Immature natural killer cell (primary cell): ENCODE data around the gene NGEF. TPM values are rescaled to one million over a fixed set of nuclear protein-coding genes. Genes with fewer than 3 reads are reported as not detected.

ENCODE experiments used
- DNase-seq, 3 donors: peaks; one replicate each; pipeline ENCODE4 v3.0.0; 2022; ENCODE audit warnings: mixed read lengths in 1 of 3
- H3K27ac Mint-ChIP-seq, 6 donors: one replicate each; pipeline ENCODE4 v1.8.0; 2020; ENCODE audit warnings: mixed read lengths in 6 of 6, mild to moderate bottlenecking in 5 of 6, inconsistent platforms in 4 of 6, moderate library complexity in 3 of 6
- H3K27me3 Mint-ChIP-seq, 3 donors: one replicate each; pipeline ENCODE4 v1.8.0; 2020 to 2021; ENCODE audit warnings: low read depth in 3 of 3, mild to moderate bottlenecking in 3 of 3, mixed read lengths in 3 of 3, moderate library complexity in 3 of 3, inconsistent platforms in 1 of 3
- H3K36me3 Mint-ChIP-seq, 3 donors: one replicate each; pipeline ENCODE4 v1.8.0; 2020; ENCODE audit warnings: mixed read lengths in 3 of 3, inconsistent platforms in 2 of 3, mild to moderate bottlenecking in 2 of 3
- H3K4me1 Mint-ChIP-seq, 2 donors: one replicate each; pipeline ENCODE4 v1.8.0; 2020; ENCODE audit warnings: inconsistent platforms in 2 of 2, mild to moderate bottlenecking in 2 of 2, mixed read lengths in 2 of 2, moderate library complexity in 1 of 2
- H3K4me3 Mint-ChIP-seq, 5 donors: one replicate each; pipeline ENCODE4 v1.8.0; 2020; ENCODE audit warnings: mild to moderate bottlenecking in 5 of 5, mixed read lengths in 5 of 5, inconsistent platforms in 3 of 5, moderate library complexity in 3 of 5
- H3K9me3 Mint-ChIP-seq, 6 donors: one replicate each; pipeline ENCODE4 v1.8.0; 2020; ENCODE audit warnings: mild to moderate bottlenecking in 6 of 6, mixed read lengths in 6 of 6, inconsistent platforms in 4 of 6, moderate library complexity in 3 of 6
- polyA plus RNA-seq, 3 donors: library from polyadenylated mRNA; unstranded; fragments of 300-500 nt; fragmentation: Illumina TruSeq; gene quantifications; one replicate each; pipeline ENCODE4 v1.2.3, GENCODE V29; 2021

The NGEF gene
- polyA plus RNA-seq, 3 donors from 2014 or later: not detected

GRCh38 chr2:232993231-232993821 lies 19.7 kb downstream of the NGEF start:
- no peak overlapping the region for H3K27ac Mint-ChIP-seq
- no peaks in the 10 kb centered on the region for H3K4me1 Mint-ChIP-seq
- peaks cover 0 to 3% (median 0%) of the 10 kb centered on the region in 6 donors for H3K9me3 Mint-ChIP-seq
- no peaks in the 10 kb centered on the region for H3K36me3 Mint-ChIP-seq
- peaks cover 0 to 4% (median 3%) of the 10 kb centered on the region in 3 donors for H3K27me3 Mint-ChIP-seq
- H3K4me3 Mint-ChIP-seq: no peak overlapping the region
- DNase-seq: no peak

GRCh38 chr2:232986155-232986554 lies 26.9 kb downstream of the NGEF start:
- peaks cover 0 to 5% (median 0%) of the 10 kb centered on the region in 6 donors for H3K9me3 Mint-ChIP-seq
- H3K27ac Mint-ChIP-seq: no peak overlapping the region
- H3K27me3 Mint-ChIP-seq: peaks cover 4 to 5% (median 5%) of the 10 kb centered on the region in 3 donors

GRCh38 chr2:232984451-232985207 lies 28.4 kb downstream of the NGEF start:
- Mint-ChIP-seq H3K27ac (no peak overlapping the region), H3K4me3 (no peak overlapping the region), H3K27me3 (peaks cover 3 to 5% (median 5%) of the 10 kb centered on the region in 3 donors), H3K4me1 (no peaks in the 10 kb centered on the region), H3K9me3 (peaks cover 0 to 5% (median 0%) of the 10 kb centered on the region in 6 donors), H3K36me3 (peaks cover 0 to 7% (median 4%) of the 10 kb centered on the region in 3 donors)
- no peak for DNase-seq

More at GRCh38 chr2:232986155-232986554, 26.9 kb downstream of the NGEF start:
- Mint-ChIP-seq H3K4me3 (no peak overlapping the region), H3K36me3 (peaks cover 0 to 7% (median 4%) of the 10 kb centered on the region in 3 donors), H3K4me1 (no peaks in the 10 kb centered on the region)
- DNase-seq: no peak

- peaks cover 3 to 8% (median 5%) of the 10 kb centered on the region in 3 donors for H3K27me3 Mint-ChIP-seq
- H3K4me1 Mint-ChIP-seq: no peaks in the 10 kb centered on the region
Measured at GRCh38 chr2:232983669-232984140, 29.4 kb downstream of the NGEF start.

GRCh38 chr2:232982926-232983668 lies 30.0 kb downstream of the NGEF start:
- Mint-ChIP-seq H3K4me3 (no peak overlapping the region), H3K9me3 (peaks cover 0 to 5% (median 0%) of the 10 kb centered on the region in 6 donors), H3K27ac (no peak overlapping the region), H3K4me1 (no peaks in the 10 kb centered on the region), H3K27me3 (peaks cover 3 to 8% (median 5%) of the 10 kb centered on the region in 3 donors), H3K36me3 (peaks cover 0 to 7% (median 4%) of the 10 kb centered on the region in 3 donors)
- DNase-seq: no peak

More at GRCh38 chr2:232983669-232984140, 29.4 kb downstream of the NGEF start:
- Mint-ChIP-seq H3K27ac (no peak overlapping the region), H3K4me3 (no peak overlapping the region), H3K36me3 (peaks cover 0 to 7% (median 4%) of the 10 kb centered on the region in 3 donors), H3K9me3 (peaks cover 0 to 5% (median 0%) of the 10 kb centered on the region in 6 donors)
- DNase-seq: no peak

- H3K27me3 Mint-ChIP-seq: peaks cover 2 to 8% (median 3%) of the 10 kb centered on the region in 3 donors
- no peaks in the 10 kb centered on the region for H3K4me1 Mint-ChIP-seq
- H3K9me3 Mint-ChIP-seq: peaks cover 0 to 5% (median 0%) of the 10 kb centered on the region in 6 donors
- no peak overlapping the region for H3K27ac Mint-ChIP-seq
- H3K4me3 Mint-ChIP-seq: no peak overlapping the region
- peaks cover 0 to 7% (median 4%) of the 10 kb centered on the region in 3 donors for H3K36me3 Mint-ChIP-seq
- DNase-seq: no peak
Measured at GRCh38 chr2:232981767-232982360, 31.2 kb downstream of the NGEF start.

GRCh38 chr2:232981356-232981755 lies 31.7 kb downstream of the NGEF start:
- peaks cover 0 to 5% (median 0%) of the 10 kb centered on the region in 6 donors for H3K9me3 Mint-ChIP-seq
- H3K36me3 Mint-ChIP-seq: peaks cover 0 to 5% (median 4%) of the 10 kb centered on the region in 3 donors
- peaks cover 2 to 8% (median 3%) of the 10 kb centered on the region in 3 donors for H3K27me3 Mint-ChIP-seq
- DNase-seq: no peak
- no peaks in the 10 kb centered on the region for H3K4me1 Mint-ChIP-seq
- no peak overlapping the region for H3K4me3 Mint-ChIP-seq
- no peak overlapping the region for H3K27ac Mint-ChIP-seq

- Mint-ChIP-seq H3K36me3 (no peaks in the 10 kb centered on the region), H3K27ac (no peak overlapping the region), H3K27me3 (peaks cover 0 to 8% (median 3%) of the 10 kb centered on the region in 3 donors), H3K4me3 (no peak overlapping the region), H3K4me1 (no peaks in the 10 kb centered on the region), H3K9me3 (no peaks in the 10 kb centered on the region)
- DNase-seq: no peak
Measured at GRCh38 chr2:232980683-232981082, 32.4 kb downstream of the NGEF start.

- Mint-ChIP-seq H3K27ac (no peak overlapping the region), H3K4me3 (no peak overlapping the region), H3K27me3 (peaks cover 3 to 8% (median 4%) of the 10 kb centered on the region in 3 donors), H3K4me1 (no peaks in the 10 kb centered on the region), H3K9me3 (no peaks in the 10 kb centered on the region), H3K36me3 (no peaks in the 10 kb centered on the region)
- DNase-seq: no peak
Measured at GRCh38 chr2:232979871-232980461, 33.1 kb downstream of the NGEF start.

GRCh38 chr2:232977438-232977971 lies 35.6 kb downstream of the NGEF start:
- no peak overlapping the region for H3K27ac Mint-ChIP-seq
- no peaks in the 10 kb centered on the region for H3K9me3 Mint-ChIP-seq
- H3K27me3 Mint-ChIP-seq: peaks cover 3 to 8% (median 4%) of the 10 kb centered on the region in 3 donors
- no peak overlapping the region for H3K4me3 Mint-ChIP-seq
- H3K4me1 Mint-ChIP-seq: no peaks in the 10 kb centered on the region
- no peak for DNase-seq
- no peaks in the 10 kb centered on the region for H3K36me3 Mint-ChIP-seq

GRCh38 chr2:232976666-232977437 lies 36.2 kb downstream of the NGEF start:
- H3K4me1 Mint-ChIP-seq: no peaks in the 10 kb centered on the region
- peaks cover 3 to 8% (median 4%) of the 10 kb centered on the region in 3 donors for H3K27me3 Mint-ChIP-seq
- DNase-seq: no peak
- H3K9me3 Mint-ChIP-seq: no peaks in the 10 kb centered on the region
- no peak overlapping the region for H3K27ac Mint-ChIP-seq
- no peak overlapping the region for H3K4me3 Mint-ChIP-seq
- H3K36me3 Mint-ChIP-seq: no peaks in the 10 kb centered on the region

- DNase-seq: no peak
- Mint-ChIP-seq H3K36me3 (no peaks in the 10 kb centered on the region), H3K27ac (no peak overlapping the region), H3K9me3 (no peaks in the 10 kb centered on the region), H3K4me3 (no peak overlapping the region), H3K27me3 (peaks cover 3 to 6% (median 4%) of the 10 kb centered on the region in 3 donors), H3K4me1 (no peaks in the 10 kb centered on the region)
Measured at GRCh38 chr2:232976176-232976575, 36.9 kb downstream of the NGEF start.
